Dermis microvascular lymphatic vessel endothelial cell (primary cell): ENCODE data around the gene ADARB2. TPM values are rescaled to one million over a fixed set of nuclear protein-coding genes. Genes with fewer than 3 reads are reported as not detected.
"Not testable (repeated sequence)": the region's sequence is repeated elsewhere in the genome, so short reads cannot be mapped to it uniquely, and the experiment has no call there.

Experiments used
- DNase-seq, 2 donors: peaks; one replicate each; pipeline versions ENCODE4 v3.0.0 to v3.0.0-alpha.2; 2010; ENCODE audit warnings: low read depth in 2 of 2
- total RNA-seq: library from RNA; depleted of rRNA; stranded (reverse); fragments of >200 nt; gene quantifications from 2 replicates; pipeline ENCODE4 v1.2.1, GENCODE V29; 2014

ADARB2 gene
- total RNA-seq, 1 donor from 2014 or later, result not detected

- no peak for DNase-seq
These were observed 187.1 kb downstream of the ADARB2 start for GRCh38 chr10:1550291-1550595.

GRCh38 chr10:1549591-1550290 is 187.6 kb downstream of the ADARB2 start:
- no peak for DNase-seq

GRCh38 chr10:1548596-1548995 is 188.7 kb downstream of the ADARB2 start:
- no peak for DNase-seq

- DNase-seq, result no peak
These were observed 189.2 kb downstream of the ADARB2 start for GRCh38 chr10:1548146-1548545.

GRCh38 chr10:1546431-1547110 is 190.8 kb downstream of the ADARB2 start:
- DNase-seq, result no peak

- DNase-seq, result no peak
These were observed 191.8 kb downstream of the ADARB2 start for GRCh38 chr10:1545524-1545923.

- DNase-seq, result no peak
These were observed 192.4 kb downstream of the ADARB2 start for GRCh38 chr10:1544929-1545328.

GRCh38 chr10:1544209-1544673 is 193.1 kb downstream of the ADARB2 start:
- DNase-seq, result no peak

GRCh38 chr10:1543596-1543995 is 193.7 kb downstream of the ADARB2 start:
- no peak for DNase-seq

GRCh38 chr10:1542941-1543340 is 194.4 kb downstream of the ADARB2 start:
- no peak for DNase-seq

GRCh38 chr10:1540144-1540543 is 197.2 kb downstream of the ADARB2 start:
- DNase-seq, result no peak

- DNase-seq, result no peak
These were observed 198.1 kb downstream of the ADARB2 start for GRCh38 chr10:1539216-1539615.

- no peak for DNase-seq
These were observed 198.7 kb downstream of the ADARB2 start for GRCh38 chr10:1538531-1539061.

GRCh38 chr10:1538121-1538520 is 199.2 kb downstream of the ADARB2 start:
- no peak for DNase-seq

GRCh38 chr10:1537449-1537848 is 199.9 kb downstream of the ADARB2 start:
- DNase-seq, result not testable (repeated sequence)

- no peak for DNase-seq
These were observed 201.0 kb downstream of the ADARB2 start for GRCh38 chr10:1536341-1536740.

- DNase-seq, result no peak
These were observed 201.9 kb downstream of the ADARB2 start for GRCh38 chr10:1535301-1535965.

GRCh38 chr10:1534820-1535219 is 202.5 kb downstream of the ADARB2 start:
- no peak for DNase-seq

GRCh38 chr10:1532636-1533035 is 204.7 kb downstream of the ADARB2 start:
- no peak for DNase-seq

GRCh38 chr10:1531883-1532597 is 205.3 kb downstream of the ADARB2 start:
- no peak for DNase-seq

GRCh38 chr10:1530871-1531517 is 206.3 kb downstream of the ADARB2 start:
- DNase-seq, result no peak
